Nephron (organoid): Measurements from ENCODE around the gene STXBP5L.

Source experiments
- H3K27ac Mint-ChIP-seq, 3 experiments: 2 replicates each; pipeline ENCODE4 v1.8.0; 2020; ENCODE audit warnings: mixed read lengths in 3 of 3, mild to moderate bottlenecking in 2 of 3, moderate library complexity in 1 of 3
- H3K27me3 Mint-ChIP-seq: 2 replicates; pipeline ENCODE4 v1.8.0; 2021; ENCODE audit warnings: low read depth, mild to moderate bottlenecking, moderate library complexity, mixed read lengths
- H3K36me3 Mint-ChIP-seq: 2 replicates; pipeline ENCODE4 v1.8.0; 2020; ENCODE audit warnings: low read depth, mixed read lengths
- H3K4me1 Mint-ChIP-seq: 2 replicates; pipeline ENCODE4 v1.8.0; 2020; ENCODE audit warnings: mixed read lengths
- H3K4me3 Mint-ChIP-seq, 3 experiments: 2 replicates each; pipeline ENCODE4 v1.8.0; 2020; ENCODE audit warnings: mild to moderate bottlenecking in 3 of 3, mixed read lengths in 3 of 3, moderate library complexity in 2 of 3
- H3K9me3 Mint-ChIP-seq: 2 replicates; pipeline ENCODE4 v1.8.0; 2020; ENCODE audit warnings: mixed read lengths
- TF ChIP-seq, protein P1 (sequence below), 3 experiments: fragments of 200-600 bp; sonication (generic); IDR thresholded peaks; one replicate each; pipeline ENCODE4 v1.5.0; 2021; ENCODE audit warnings: antibody characterized with exemption in 3 of 3; ENCODE audit not compliant: unreplicated experiment in 3 of 3

The STXBP5L gene

DNA sequence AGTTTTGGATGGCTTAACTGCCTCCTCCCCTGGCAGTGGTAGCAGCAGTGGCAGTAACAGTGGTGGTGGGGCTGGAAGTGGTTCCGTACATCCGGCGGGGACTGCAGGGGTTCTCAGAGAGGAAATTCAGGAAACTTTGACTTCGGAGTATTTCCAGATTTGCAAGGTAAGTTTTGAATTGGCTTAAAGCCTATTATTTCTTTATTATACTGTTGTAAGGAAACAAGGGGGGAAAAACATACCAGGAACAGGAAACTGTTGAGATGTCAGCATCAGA is 1.5 kb downstream of the STXBP5L start:
- no peaks in the 10 kb centered on the region for H3K36me3 Mint-ChIP-seq
- peak overlapping the region; percentile 85 to 86 (median 85) for H3K4me3 Mint-ChIP-seq
- H3K27me3 Mint-ChIP-seq: peaks cover 63% of the 10 kb centered on the region
- no peak overlapping the region for H3K27ac Mint-ChIP-seq
- TF ChIP-seq, protein P1, sequence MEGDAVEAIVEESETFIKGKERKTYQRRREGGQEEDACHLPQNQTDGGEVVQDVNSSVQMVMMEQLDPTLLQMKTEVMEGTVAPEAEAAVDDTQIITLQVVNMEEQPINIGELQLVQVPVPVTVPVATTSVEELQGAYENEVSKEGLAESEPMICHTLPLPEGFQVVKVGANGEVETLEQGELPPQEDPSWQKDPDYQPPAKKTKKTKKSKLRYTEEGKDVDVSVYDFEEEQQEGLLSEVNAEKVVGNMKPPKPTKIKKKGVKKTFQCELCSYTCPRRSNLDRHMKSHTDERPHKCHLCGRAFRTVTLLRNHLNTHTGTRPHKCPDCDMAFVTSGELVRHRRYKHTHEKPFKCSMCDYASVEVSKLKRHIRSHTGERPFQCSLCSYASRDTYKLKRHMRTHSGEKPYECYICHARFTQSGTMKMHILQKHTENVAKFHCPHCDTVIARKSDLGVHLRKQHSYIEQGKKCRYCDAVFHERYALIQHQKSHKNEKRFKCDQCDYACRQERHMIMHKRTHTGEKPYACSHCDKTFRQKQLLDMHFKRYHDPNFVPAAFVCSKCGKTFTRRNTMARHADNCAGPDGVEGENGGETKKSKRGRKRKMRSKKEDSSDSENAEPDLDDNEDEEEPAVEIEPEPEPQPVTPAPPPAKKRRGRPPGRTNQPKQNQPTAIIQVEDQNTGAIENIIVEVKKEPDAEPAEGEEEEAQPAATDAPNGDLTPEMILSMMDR (IDR thresholded peaks at IDR 0.05; ENCODE audit: unreplicated experiment in 3 of 3): no peak
- H3K4me1 Mint-ChIP-seq: peaks cover 15% of the 10 kb centered on the region
- no peaks in the 10 kb centered on the region for H3K9me3 Mint-ChIP-seq

DNA sequence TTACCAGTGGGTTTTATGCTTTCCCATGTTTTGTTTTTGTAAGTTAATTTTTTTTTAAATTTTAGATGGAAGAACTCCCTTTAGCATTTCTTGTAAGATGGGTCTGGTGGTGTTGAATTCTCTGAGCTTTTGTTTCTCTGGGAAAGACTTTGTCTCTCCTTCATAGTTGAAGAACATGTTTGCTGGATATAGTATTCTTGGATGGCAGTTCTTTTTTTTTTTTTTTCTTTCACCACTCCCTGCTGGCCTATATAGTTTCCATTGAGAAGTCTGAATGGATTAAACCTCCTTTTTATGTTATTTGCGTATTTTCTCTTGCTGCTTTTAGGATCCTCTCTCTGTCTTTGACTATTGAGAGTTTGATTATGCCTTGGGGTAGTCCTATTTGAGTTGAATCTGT is 18.1 kb downstream of the STXBP5L start:
- Mint-ChIP-seq H3K4me1 (no peaks in the 10 kb centered on the region), H3K36me3 (no peaks in the 10 kb centered on the region), H3K9me3 (peaks cover 28% of the 10 kb centered on the region), H3K4me3 (no peak overlapping the region), H3K27ac (no peak overlapping the region), H3K27me3 (no peaks in the 10 kb centered on the region)
- TF ChIP-seq, protein P1 (IDR thresholded peaks at IDR 0.05; ENCODE audit: unreplicated experiment in 3 of 3): no peak

DNA sequence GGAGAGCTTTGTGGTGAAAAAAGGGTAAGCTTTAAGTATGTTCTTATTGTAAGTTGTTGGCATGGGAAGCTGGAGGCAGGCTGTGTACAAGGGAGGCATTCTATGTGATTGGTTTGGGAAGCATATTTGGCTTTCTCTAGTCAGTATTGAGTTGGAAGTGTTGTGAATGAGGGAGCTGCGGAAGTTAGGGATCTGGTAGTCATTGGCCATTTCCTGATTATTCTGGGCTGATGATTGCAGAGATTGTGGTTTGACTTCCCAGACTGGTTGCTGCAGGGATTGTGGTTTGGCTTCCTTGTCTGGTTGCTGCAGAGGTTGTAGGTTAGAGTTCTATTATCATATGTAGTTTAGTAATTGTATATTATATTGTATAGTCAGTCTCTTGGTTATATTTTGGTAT is 21.0 kb downstream of the STXBP5L start:
- H3K4me3 Mint-ChIP-seq: no peak overlapping the region
- TF ChIP-seq, protein P1 (IDR thresholded peaks at IDR 0.05; ENCODE audit: unreplicated experiment in 3 of 3): no peak
- H3K27ac Mint-ChIP-seq: no peak overlapping the region
- H3K4me1 Mint-ChIP-seq: no peaks in the 10 kb centered on the region
- H3K36me3 Mint-ChIP-seq: no peaks in the 10 kb centered on the region
- no peaks in the 10 kb centered on the region for H3K27me3 Mint-ChIP-seq
- peaks cover 26% of the 10 kb centered on the region for H3K9me3 Mint-ChIP-seq

DNA sequence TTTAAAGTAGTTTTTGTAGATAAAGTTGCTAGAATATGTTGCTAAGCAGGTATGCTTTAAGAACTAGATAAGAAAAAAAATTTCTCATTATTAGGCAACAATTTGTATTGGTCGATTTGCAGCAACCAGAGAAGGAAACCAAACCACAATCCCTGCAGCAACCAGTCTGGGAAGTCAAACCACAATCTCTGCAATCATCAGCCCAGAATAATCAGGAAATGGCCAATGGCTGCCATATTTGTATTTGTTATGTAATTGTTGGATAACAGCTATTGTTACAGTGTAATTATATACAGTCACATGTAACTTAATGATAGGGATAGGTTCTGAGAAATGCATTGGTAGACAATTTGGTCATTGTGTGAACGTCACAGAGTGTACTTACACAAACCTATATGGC is 23.6 kb downstream of the STXBP5L start:
- no peaks in the 10 kb centered on the region for H3K36me3 Mint-ChIP-seq
- TF ChIP-seq, protein P1 (IDR thresholded peaks at IDR 0.05; ENCODE audit: unreplicated experiment in 3 of 3): no peak
- no peaks in the 10 kb centered on the region for H3K4me1 Mint-ChIP-seq
- H3K4me3 Mint-ChIP-seq: no peak overlapping the region
- no peaks in the 10 kb centered on the region for H3K27me3 Mint-ChIP-seq
- peaks cover 10% of the 10 kb centered on the region for H3K9me3 Mint-ChIP-seq
- no peak overlapping the region for H3K27ac Mint-ChIP-seq

DNA sequence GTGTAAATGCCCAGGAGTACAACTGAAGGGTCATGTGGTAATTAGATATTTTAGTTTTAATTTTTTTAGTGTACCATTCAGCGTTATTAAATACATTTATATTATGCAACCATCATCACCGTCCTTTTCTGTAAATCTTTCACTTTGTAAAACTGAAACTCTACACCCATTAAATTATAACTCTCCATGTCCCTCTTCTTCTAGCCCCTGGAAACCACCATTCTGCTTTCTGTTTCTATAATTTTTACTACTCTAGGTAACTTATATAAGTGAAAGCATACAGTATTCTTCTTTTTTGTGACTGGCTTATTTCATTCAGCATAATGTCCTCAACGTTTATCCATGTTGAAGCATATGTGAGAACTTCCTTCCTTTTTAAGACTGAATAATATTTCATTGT is 48.1 kb downstream of the STXBP5L start:
- no peak overlapping the region for H3K4me3 Mint-ChIP-seq
- TF ChIP-seq, protein P1 (IDR thresholded peaks at IDR 0.05; ENCODE audit: unreplicated experiment in 3 of 3): no peak
- H3K27me3 Mint-ChIP-seq: no peaks in the 10 kb centered on the region
- H3K9me3 Mint-ChIP-seq: peaks cover 5% of the 10 kb centered on the region
- no peaks in the 10 kb centered on the region for H3K36me3 Mint-ChIP-seq
- no peak overlapping the region for H3K27ac Mint-ChIP-seq
- no peaks in the 10 kb centered on the region for H3K4me1 Mint-ChIP-seq

DNA sequence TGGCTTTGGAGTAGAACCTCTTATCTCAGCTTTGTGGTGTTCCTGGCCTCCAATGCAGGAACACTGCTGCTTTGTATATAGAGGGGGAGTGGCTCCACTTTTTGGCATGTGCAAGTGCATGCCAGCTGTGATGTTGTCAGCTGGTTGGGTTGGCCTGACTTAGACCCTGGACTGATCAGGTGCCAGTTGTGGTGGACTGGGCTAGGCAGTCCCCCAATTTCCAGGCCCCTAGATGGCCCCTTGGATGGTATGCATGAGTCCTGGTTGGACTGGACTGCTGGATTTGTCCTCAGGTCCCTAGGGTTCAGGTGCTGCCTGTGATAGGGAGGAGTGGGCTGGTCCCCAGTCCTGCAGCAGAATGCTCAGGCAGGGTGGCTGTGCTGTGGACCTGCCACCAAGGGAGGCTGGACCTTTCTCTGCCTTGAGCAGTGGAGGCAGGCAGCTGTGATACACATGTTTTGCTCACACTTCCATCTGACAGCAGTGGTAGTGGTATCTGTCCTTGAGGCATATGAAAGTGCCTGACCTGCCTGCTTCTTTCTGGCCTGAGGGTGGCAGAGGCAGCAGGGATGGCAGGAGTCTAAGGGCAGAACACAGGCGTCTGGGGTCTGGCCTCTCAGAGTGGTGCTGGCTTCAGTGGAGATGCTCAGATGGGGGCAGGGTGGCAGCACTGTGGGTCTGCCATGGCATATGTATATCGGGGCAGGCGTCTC is 74.8 kb downstream of the STXBP5L start:
- Mint-ChIP-seq H3K27ac (no peak overlapping the region), H3K36me3 (peaks cover 5% of the 10 kb centered on the region), H3K27me3 (peaks cover 4% of the 10 kb centered on the region), H3K9me3 (peaks cover 22% of the 10 kb centered on the region), H3K4me1 (no peaks in the 10 kb centered on the region), H3K4me3 (no peak overlapping the region)
- TF ChIP-seq, protein P1 (IDR thresholded peaks at IDR 0.05; ENCODE audit: unreplicated experiment in 3 of 3): no peak
